HEK293 (cell line): ENCODE measurements around the gene RBM19.

Experiments used
- CTCF ChIA-PET: fragments of 350-600 bp; formaldehyde crosslinking; extraction: SDS; loops from one replicate; lab custom pipeline; 2021; ENCODE audit warnings: antibody characterized with exemption; lab: Yijun Ruan, JAX
- POLR2A ChIA-PET: fragments of 300-600 bp; formaldehyde crosslinking; extraction: SDS; loops from one replicate; lab custom pipeline; 2020; ENCODE audit warnings: antibody characterized with exemption, inconsistent platforms; lab: Yijun Ruan, JAX
- H3K27ac ChIP-seq: fragments of 200-500 bp; sonication (Bioruptor generic); 2 replicates; pipeline ENCODE4 v1.5.1; 2014; ENCODE audit warnings: low read depth, low read length, control low read depth, inconsistent platforms; ENCODE audit errors: extremely low read depth
- H3K36me3 ChIP-seq, 2 experiments: fragments of 200-500 bp in 1 of 2; sonication (Bioruptor generic) in 1 of 2; 1 replicate in 1 of 2; 2 replicates in 1 of 2; pipeline ENCODE4 v1.5.1; 2014 to 2017; ENCODE audit warnings: inconsistent platforms in 2 of 2, low read length in 2 of 2; ENCODE audit not compliant: control insufficient read depth in 2 of 2, insufficient read depth in 1 of 2
- H3K4me1 ChIP-seq: fragments of 200-500 bp; sonication (Bioruptor generic); 2 replicates; pipeline ENCODE4 v1.5.1; 2014; ENCODE audit warnings: mild to moderate bottlenecking, low read length, inconsistent platforms; ENCODE audit not compliant: control insufficient read depth, insufficient read depth
- H3K4me3 ChIP-seq: 2 replicates; pipeline ENCODE4 v1.5.1; 2011; ENCODE audit warnings: low read depth, mild to moderate bottlenecking, control low read depth, low read length, moderate library complexity
- H3K9me3 ChIP-seq: fragments of 200-500 bp; sonication (Bioruptor generic); 2 replicates; pipeline ENCODE4 v1.5.1; 2014; ENCODE audit warnings: low read depth, low read length, inconsistent platforms; ENCODE audit not compliant: control insufficient read depth, insufficient read depth
- HIC1 ChIP-seq: fragments of 450-650 bp; formaldehyde crosslinking; IDR thresholded peaks from 2 replicates; pipeline ENCODE4 v1.5.1; 2016; ENCODE audit warnings: missing biosample characterization, missing genetic modification characterization
- SCRT1 ChIP-seq: fragments of 450-650 bp; formaldehyde crosslinking; IDR thresholded peaks from 2 replicates; pipeline ENCODE4 v1.5.1; 2016; ENCODE audit warnings: missing biosample characterization, missing genetic modification characterization, borderline replicate concordance
- ZBTB17 ChIP-seq: fragments of 450-650 bp; formaldehyde crosslinking; IDR thresholded peaks from 2 replicates; pipeline ENCODE4 v1.5.1; 2016; ENCODE audit warnings: missing biosample characterization, missing genetic modification characterization
- ZIC2 ChIP-seq: fragments of 450-650 bp; formaldehyde crosslinking; IDR thresholded peaks from 2 replicates; pipeline ENCODE4 v1.5.1; 2016; ENCODE audit warnings: missing biosample characterization, missing genetic modification characterization
- ZNF239 ChIP-seq: fragments of 450-650 bp; formaldehyde crosslinking; IDR thresholded peaks from 2 replicates; pipeline ENCODE4 v1.5.1; 2016; ENCODE audit warnings: missing biosample characterization, missing genetic modification characterization
- ZNF280C ChIP-seq: fragments of 450-650 bp; formaldehyde crosslinking; IDR thresholded peaks from 2 replicates; pipeline ENCODE4 v1.5.1; 2016; ENCODE audit warnings: missing biosample characterization, missing genetic modification characterization
- ZNF394 ChIP-seq: fragments of 450-650 bp; formaldehyde crosslinking; IDR thresholded peaks from 2 replicates; pipeline ENCODE4 v1.5.1; 2016; ENCODE audit warnings: missing biosample characterization, missing genetic modification characterization, mild to moderate bottlenecking, moderate library complexity, borderline replicate concordance
- ZNF571 ChIP-seq: fragments of 450-650 bp; formaldehyde crosslinking; IDR thresholded peaks from 2 replicates; pipeline ENCODE4 v1.5.0; 2017; ENCODE audit warnings: missing biosample characterization, missing genetic modification characterization
- ZNF626 ChIP-seq: fragments of 450-650 bp; sonication (Bioruptor Pico); formaldehyde crosslinking; IDR thresholded peaks from 2 replicates; pipeline ENCODE4 v1.5.1; 2018; ENCODE audit warnings: missing biosample characterization, missing genetic modification characterization, inconsistent platforms
- ZNF768 ChIP-seq: fragments of 450-650 bp; formaldehyde crosslinking; IDR thresholded peaks from 2 replicates; pipeline ENCODE4 v1.5.1; 2018; ENCODE audit warnings: missing biosample characterization, mild to moderate bottlenecking, missing genetic modification characterization
- TF ChIP-seq, protein P1 (sequence below): fragments of 450-650 bp; formaldehyde crosslinking; IDR thresholded peaks from 2 replicates; pipeline ENCODE4 v1.5.1; 2017; ENCODE audit warnings: missing biosample characterization, missing genetic modification characterization
- TF ChIP-seq, protein P2 (sequence below): fragments of 450-650 bp; formaldehyde crosslinking; conservative IDR thresholded peaks from 2 replicates; pipeline ENCODE4 v1.5.1; 2016; ENCODE audit warnings: low read depth, missing biosample characterization, missing genetic modification characterization

Gene RBM19

DNA sequence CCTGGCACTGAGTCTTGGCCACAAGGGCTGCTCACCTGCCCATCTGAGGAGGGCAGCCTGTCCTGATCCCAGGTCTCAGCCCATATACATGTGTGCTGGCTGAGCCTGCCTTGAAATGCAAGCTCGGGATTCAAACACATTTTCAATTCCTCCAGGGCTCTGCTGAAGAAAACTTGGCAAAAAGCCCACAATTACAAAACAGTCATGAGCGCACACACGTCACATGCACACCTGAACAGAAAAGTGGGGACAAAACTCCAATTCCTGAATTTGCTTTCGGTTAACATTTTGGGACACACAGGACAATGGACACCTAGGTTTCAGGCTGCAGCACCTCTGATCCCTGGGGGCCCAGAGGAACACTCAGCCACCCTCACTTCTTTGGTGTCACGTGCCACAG lies 113.9 kb downstream of the RBM19 start:
- H3K4me1 ChIP-seq, result no peaks in the 10 kb centered on the region
- H3K9me3 ChIP-seq, result no peaks in the 10 kb centered on the region
- TF ChIP-seq ZNF394, result no peak
- ChIA-PET CTCF (interaction anchor here (1.2 kb wide), 1 partner anchor 33 kb away, joined by 5 read pairs; no protein-coding TSS in a partner anchor), POLR2A (no interaction called here)
- peaks cover 0 to 3% of the 10 kb centered on the region in 2 experiments; a peak in 1 of 3 replicates for H3K36me3 ChIP-seq
- no peak overlapping the region for H3K4me3 ChIP-seq
- no peak overlapping the region for H3K27ac ChIP-seq

DNA sequence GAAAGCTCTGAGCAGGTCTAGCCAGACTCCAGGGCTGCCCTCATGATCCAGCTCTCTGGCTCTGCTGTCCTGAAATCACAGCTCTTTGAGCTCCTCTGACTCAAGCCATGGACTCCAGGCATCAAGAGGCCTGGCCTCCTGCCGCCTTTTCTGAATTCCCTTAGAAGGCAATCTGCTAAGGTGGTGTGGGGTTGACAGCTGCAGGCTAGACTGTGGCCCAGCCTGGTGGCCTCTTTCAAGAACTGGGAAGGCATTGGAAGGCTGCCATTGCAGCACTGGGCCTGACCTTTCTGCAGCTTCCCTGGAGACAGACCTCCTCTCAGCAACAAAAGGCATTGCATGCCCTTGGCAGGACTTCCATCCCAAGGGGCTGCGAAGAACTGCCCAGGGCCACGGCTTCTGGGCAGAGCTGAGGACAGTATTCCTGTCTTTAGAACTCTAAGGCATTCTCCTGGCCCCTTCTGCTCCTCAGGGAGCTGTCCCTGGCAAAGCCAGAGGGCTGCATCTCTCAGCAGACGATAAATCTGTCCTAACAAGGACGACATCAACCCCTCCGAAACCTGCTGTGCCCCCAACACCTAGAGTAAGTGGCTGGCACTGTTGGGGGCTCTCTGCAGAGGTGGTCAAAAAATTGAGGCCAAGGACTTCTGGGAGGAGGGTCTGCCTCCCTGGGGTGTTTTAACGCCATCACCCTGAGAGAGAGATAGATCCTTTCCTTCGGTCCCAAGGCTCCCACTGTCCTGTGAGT lies 115.6 kb downstream of the RBM19 start:
- POLR2A ChIA-PET, result no interaction called here

GRCh38 chr12:113847856-113848255 lies 118.3 kb downstream of the RBM19 start:
- POLR2A ChIA-PET, result interaction anchor here (1.4 kb wide), 1 partner anchor 19 kb away, joined by 4 read pairs; no protein-coding TSS in a partner anchor
- Histone ChIP-seq H3K27ac (no peak overlapping the region), H3K4me1 (no peaks in the 10 kb centered on the region), H3K36me3 (peaks cover 0 to 13% of the 10 kb centered on the region in 2 experiments; a peak in 1 of 3 replicates), H3K4me3 (no peak overlapping the region), H3K9me3 (no peaks in the 10 kb centered on the region)
- CTCF ChIA-PET, result interaction anchor here (0.6 to 1.1 kb wide), 3 partner anchors 19 to 976 kb away, joined by 3 to 4 read pairs (median 3); no protein-coding TSS in a partner anchor
- TF ChIP-seq ZNF768, result peak; percentile 46; the same call in 1 of the 2 replicates
- no peak for TF ChIP-seq ZNF239 (tag by site-specific recombination)

More for the DNA sequence above, 115.6 kb downstream of the RBM19 start:
- Histone ChIP-seq H3K4me1 (no peaks in the 10 kb centered on the region), H3K9me3 (no peaks in the 10 kb centered on the region), H3K36me3 (no peaks in the 10 kb centered on the region), H3K4me3 (no peak overlapping the region), H3K27ac (no peak overlapping the region)
- TF ChIP-seq ZBTB17 (no peak), ZIC2 (peak; percentile 83)
- CTCF ChIA-PET, result interaction anchor here (0.6 to 0.8 kb wide), 3 partner anchors 9 to 309 kb away, joined by 3 read pairs; no protein-coding TSS in a partner anchor

DNA sequence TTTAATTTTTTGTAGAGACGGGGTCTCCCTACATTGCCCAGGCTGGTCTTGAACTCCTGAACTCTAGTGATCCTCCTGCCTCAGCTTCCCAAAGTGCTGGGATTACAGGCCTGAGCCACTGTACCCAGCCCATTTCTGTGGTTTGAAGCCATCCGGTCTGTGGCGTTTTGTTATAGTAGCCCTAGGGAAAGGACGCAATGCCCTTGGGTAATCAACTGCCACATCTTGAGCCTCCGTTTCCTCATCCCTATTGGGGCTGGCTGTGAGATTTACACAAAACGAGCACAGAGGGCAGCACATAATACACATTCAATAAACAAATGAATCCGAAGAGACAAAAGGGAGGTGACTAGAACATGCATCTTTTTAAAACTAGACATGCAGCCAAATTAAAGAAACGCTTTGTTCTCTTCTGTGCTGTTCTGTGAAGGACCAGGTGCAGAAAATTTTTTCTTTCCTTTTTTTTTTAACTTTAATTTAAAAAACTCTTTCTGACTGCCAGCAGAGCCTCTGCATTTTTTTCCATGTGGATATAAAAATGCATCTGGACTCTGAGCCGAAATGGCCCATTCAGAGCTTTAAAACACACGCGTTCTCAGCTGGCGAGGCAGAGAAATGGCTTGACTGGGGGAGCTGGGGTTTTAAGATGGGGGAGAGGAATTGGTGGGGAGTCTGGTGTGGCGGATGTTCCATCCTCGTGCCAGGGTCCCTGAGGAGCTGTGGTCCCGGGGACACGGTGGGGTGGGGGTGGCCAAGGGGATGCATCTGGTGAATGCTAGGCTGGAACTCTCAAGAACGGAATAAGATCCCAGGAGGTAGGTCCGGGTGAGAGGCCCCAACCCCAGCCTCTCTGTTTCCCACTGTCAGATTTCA lies 119.0 kb downstream of the RBM19 start:
- H3K4me1 ChIP-seq, result no peaks in the 10 kb centered on the region
- CTCF ChIA-PET, result interaction anchor here (0.6 to 0.7 kb wide), 2 partner anchors 25 to 975 kb away, joined by 3 to 4 read pairs; no protein-coding TSS in a partner anchor
- POLR2A ChIA-PET, result interaction anchor here (0.6 to 1.4 kb wide), 3 partner anchors 20 to 670 kb away, joined by 3 to 4 read pairs (median 3); partner anchors contain the start of gene SDSL
- TF ChIP-seq, protein P1, sequence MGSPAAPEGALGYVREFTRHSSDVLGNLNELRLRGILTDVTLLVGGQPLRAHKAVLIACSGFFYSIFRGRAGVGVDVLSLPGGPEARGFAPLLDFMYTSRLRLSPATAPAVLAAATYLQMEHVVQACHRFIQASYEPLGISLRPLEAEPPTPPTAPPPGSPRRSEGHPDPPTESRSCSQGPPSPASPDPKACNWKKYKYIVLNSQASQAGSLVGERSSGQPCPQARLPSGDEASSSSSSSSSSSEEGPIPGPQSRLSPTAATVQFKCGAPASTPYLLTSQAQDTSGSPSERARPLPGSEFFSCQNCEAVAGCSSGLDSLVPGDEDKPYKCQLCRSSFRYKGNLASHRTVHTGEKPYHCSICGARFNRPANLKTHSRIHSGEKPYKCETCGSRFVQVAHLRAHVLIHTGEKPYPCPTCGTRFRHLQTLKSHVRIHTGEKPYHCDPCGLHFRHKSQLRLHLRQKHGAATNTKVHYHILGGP, result no peak
- TF ChIP-seq HIC1 (tag by site-specific recombination) (no peak), ZNF571 (no peak), ZNF626 (tag by site-specific recombination) (no peak), SCRT1 (tag by site-specific recombination) (no peak), ZNF280C (tag by site-specific recombination) (no peak)
- TF ChIP-seq, protein P2, sequence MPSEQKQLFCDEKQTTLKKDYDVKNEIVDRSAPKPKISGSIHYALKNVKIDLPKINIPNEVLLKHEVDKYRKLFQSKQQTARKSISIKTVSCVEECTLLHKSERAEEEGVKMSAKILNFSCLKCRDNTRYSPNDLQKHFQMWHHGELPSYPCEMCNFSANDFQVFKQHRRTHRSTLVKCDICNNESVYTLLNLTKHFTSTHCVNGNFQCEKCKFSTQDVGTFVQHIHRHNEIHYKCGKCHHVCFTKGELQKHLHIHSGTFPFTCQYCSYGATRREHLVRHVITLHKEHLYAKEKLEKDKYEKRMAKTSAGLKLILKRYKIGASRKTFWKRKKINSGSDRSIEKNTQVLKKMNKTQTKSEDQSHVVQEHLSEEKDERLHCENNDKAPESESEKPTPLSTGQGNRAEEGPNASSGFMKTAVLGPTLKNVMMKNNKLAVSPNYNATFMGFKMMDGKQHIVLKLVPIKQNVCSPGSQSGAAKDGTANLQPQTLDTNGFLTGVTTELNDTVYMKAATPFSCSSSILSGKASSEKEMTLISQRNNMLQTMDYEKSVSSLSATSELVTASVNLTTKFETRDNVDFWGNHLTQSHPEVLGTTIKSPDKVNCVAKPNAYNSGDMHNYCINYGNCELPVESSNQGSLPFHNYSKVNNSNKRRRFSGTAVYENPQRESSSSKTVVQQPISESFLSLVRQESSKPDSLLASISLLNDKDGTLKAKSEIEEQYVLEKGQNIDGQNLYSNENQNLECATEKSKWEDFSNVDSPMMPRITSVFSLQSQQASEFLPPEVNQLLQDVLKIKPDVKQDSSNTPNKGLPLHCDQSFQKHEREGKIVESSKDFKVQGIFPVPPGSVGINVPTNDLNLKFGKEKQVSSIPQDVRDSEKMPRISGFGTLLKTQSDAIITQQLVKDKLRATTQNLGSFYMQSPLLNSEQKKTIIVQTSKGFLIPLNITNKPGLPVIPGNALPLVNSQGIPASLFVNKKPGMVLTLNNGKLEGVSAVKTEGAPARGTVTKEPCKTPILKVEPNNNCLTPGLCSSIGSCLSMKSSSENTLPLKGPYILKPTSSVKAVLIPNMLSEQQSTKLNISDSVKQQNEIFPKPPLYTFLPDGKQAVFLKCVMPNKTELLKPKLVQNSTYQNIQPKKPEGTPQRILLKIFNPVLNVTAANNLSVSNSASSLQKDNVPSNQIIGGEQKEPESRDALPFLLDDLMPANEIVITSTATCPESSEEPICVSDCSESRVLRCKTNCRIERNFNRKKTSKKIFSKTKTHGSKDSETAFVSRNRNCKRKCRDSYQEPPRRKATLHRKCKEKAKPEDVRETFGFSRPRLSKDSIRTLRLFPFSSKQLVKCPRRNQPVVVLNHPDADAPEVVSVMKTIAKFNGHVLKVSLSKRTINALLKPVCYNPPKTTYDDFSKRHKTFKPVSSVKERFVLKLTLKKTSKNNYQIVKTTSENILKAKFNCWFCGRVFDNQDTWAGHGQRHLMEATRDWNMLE (tag by site-specific recombination), result no peak

More for the DNA sequence above, 119.0 kb downstream of the RBM19 start:
- H3K36me3 ChIP-seq, result peaks cover 0 to 13% of the 10 kb centered on the region in 2 experiments; a peak in 1 of 3 replicates
- no peaks in the 10 kb centered on the region for H3K9me3 ChIP-seq
- H3K4me3 ChIP-seq, result no peak overlapping the region
- no peak overlapping the region for H3K27ac ChIP-seq
